NCI-H146 treated with DMSO at 0.1 percent for 48 hours (cell line): ENCODE data around the gene KCNJ6.
"Not testable (repeated sequence)": the region's sequence is repeated elsewhere in the genome, so short reads cannot be mapped to it uniquely, and the experiment has no call there.

ENCODE experiments used
- DNase-seq: peaks from one replicate; lab custom pipeline; 2025; ENCODE audit not compliant: unreplicated experiment; lab: John Stamatoyannopoulos, UW

KCNJ6 gene

GRCh38 chr21:37656899-37657298 lies 259.4 kb downstream of the KCNJ6 start:
- DNase-seq = no peak

GRCh38 chr21:37655611-37656300 lies 260.5 kb downstream of the KCNJ6 start:
- DNase-seq = no peak

- DNase-seq = no peak
Observed at GRCh38 chr21:37654596-37654995, 261.7 kb downstream of the KCNJ6 start.

- no peak for DNase-seq
Observed at GRCh38 chr21:37653201-37653600, 263.1 kb downstream of the KCNJ6 start.

GRCh38 chr21:37647781-37648180 lies 268.5 kb downstream of the KCNJ6 start:
- no peak for DNase-seq

- DNase-seq = not testable (repeated sequence)
Observed at GRCh38 chr21:37646761-37647160, 269.5 kb downstream of the KCNJ6 start.

- no peak for DNase-seq
Observed at GRCh38 chr21:37645848-37646247, 270.4 kb downstream of the KCNJ6 start.

GRCh38 chr21:37644636-37645035 lies 271.6 kb downstream of the KCNJ6 start:
- no peak for DNase-seq

- not testable (repeated sequence) for DNase-seq
Observed at GRCh38 chr21:37643862-37644261, 272.4 kb downstream of the KCNJ6 start.

GRCh38 chr21:37642493-37642892 lies 273.8 kb downstream of the KCNJ6 start:
- DNase-seq = no peak

GRCh38 chr21:37639756-37640155 lies 276.5 kb downstream of the KCNJ6 start:
- DNase-seq = no peak

- no peak for DNase-seq
Observed at GRCh38 chr21:37636152-37636860, 280.0 kb downstream of the KCNJ6 start.

- DNase-seq = no peak
Observed at GRCh38 chr21:37631319-37632117, 284.7 kb downstream of the KCNJ6 start.

- no peak for DNase-seq
Observed at GRCh38 chr21:37630872-37631271, 285.4 kb downstream of the KCNJ6 start.

GRCh38 chr21:37628362-37628761 lies 287.9 kb downstream of the KCNJ6 start:
- DNase-seq = no peak

- no peak for DNase-seq
Observed at GRCh38 chr21:37627561-37627960, 288.7 kb downstream of the KCNJ6 start.

GRCh38 chr21:37627074-37627473 lies 289.2 kb downstream of the KCNJ6 start:
- DNase-seq = no peak

- no peak for DNase-seq
Observed at GRCh38 chr21:37626320-37626719, 289.9 kb downstream of the KCNJ6 start.

- DNase-seq = no peak
Observed at GRCh38 chr21:37623689-37624088, 292.6 kb downstream of the KCNJ6 start.

GRCh38 chr21:37623183-37623582 lies 293.1 kb downstream of the KCNJ6 start:
- DNase-seq = no peak

GRCh38 chr21:37622755-37623154 lies 293.5 kb downstream of the KCNJ6 start:
- DNase-seq = no peak

GRCh38 chr21:37620401-37620800 lies 295.9 kb downstream of the KCNJ6 start:
- DNase-seq = no peak
